Stimulated activated CD8-positive, alpha-beta memory T cell treated with anti-CD3 and anti-CD28 coated beads, Interleukin-15, amount 100 ng/mL, for 48 hours (primary cell): ENCODE data around the gene MT1G.
"Not testable (repeated sequence)": the region's sequence is repeated elsewhere in the genome, so short reads cannot be mapped to it uniquely, and the experiment has no call there.

Source experiments
- DNase-seq, 2 donors: peaks; one replicate each; pipeline ENCODE4 v3.0.0-alpha.2; 2020; ENCODE audit warnings: low read depth in 2 of 2

Gene MT1G

GRCh38 chr16:56684926-56685590 lies 17.2 kb upstream of the MT1G start:
- no peak for DNase-seq

- no peak for DNase-seq
These were observed 16.5 kb upstream of the MT1G start for GRCh38 chr16:56684256-56684925.

- DNase-seq, result no peak
These were observed 15.7 kb upstream of the MT1G start for GRCh38 chr16:56683424-56684172.

- no peak for DNase-seq
These were observed 15.0 kb upstream of the MT1G start for GRCh38 chr16:56682703-56683397.

GRCh38 chr16:56681939-56682702 lies 14.3 kb upstream of the MT1G start, which contains the start of gene MT1X:
MT1X (plus strand) TSS chr16:56682470; CDS start chr16:56682541, 71 bp downstream.
- DNase-seq, result peak; percentile 86 to 89

- DNase-seq, result peak in 1 of 2 donors; percentile 21
These were observed 12.0 kb upstream of the MT1G start for GRCh38 chr16:56679818-56680217.

GRCh38 chr16:56679078-56679730 lies 11.3 kb upstream of the MT1G start:
- no peak for DNase-seq

- no peak for DNase-seq
These were observed 9.6 kb upstream of the MT1G start for GRCh38 chr16:56677474-56677873.

- peak; percentile 61 for DNase-seq
These were observed 7.9 kb upstream of the MT1G start for GRCh38 chr16:56675685-56676210.

GRCh38 chr16:56674570-56674969 lies 6.7 kb upstream of the MT1G start:
- not testable (repeated sequence) for DNase-seq

- no peak for DNase-seq
These were observed 6.1 kb upstream of the MT1G start for GRCh38 chr16:56673921-56674320.

GRCh38 chr16:56672761-56673536 lies 5.1 kb upstream of the MT1G start:
- no peak for DNase-seq

- not testable (repeated sequence) for DNase-seq
These were observed 4.3 kb upstream of the MT1G start for GRCh38 chr16:56672171-56672570.

GRCh38 chr16:56671691-56672090 lies 3.8 kb upstream of the MT1G start:
- DNase-seq, result not testable (repeated sequence)

- no peak for DNase-seq
These were observed 2.7 kb upstream of the MT1G start for GRCh38 chr16:56670620-56670934.

GRCh38 chr16:56669840-56670619 lies 2.2 kb upstream of the MT1G start:
- no peak for DNase-seq

GRCh38 chr16:56669005-56669839 lies 1.4 kb upstream of the MT1G start, which contains the start of gene MT1H:
MT1H (plus strand) TSS chr16:56669814; CDS start chr16:56669885, 71 bp downstream.
- peak; percentile 41 to 52 for DNase-seq
